KOPT-K1 (cell line): ENCODE data around the gene DAB2IP.
"Not testable (repeated sequence)": the region's sequence is repeated elsewhere in the genome, so short reads cannot be mapped to it uniquely, and the experiment has no call there.

Experiments used
- H3K27ac ChIP-seq: fragments of 200-600 bp; sonication (generic); 2 replicates; pipeline ENCODE4 v1.5.1; 2016; ENCODE audit warnings: antibody characterized with exemption, mild to moderate bottlenecking, low read depth, low read length; ENCODE audit not compliant: poor library complexity, severe bottlenecking
- H3K36me3 ChIP-seq: fragments of 200-600 bp; sonication (generic); 2 replicates; pipeline ENCODE4 v1.5.1; 2017; ENCODE audit warnings: antibody characterized with exemption, mild to moderate bottlenecking, low read length, moderate library complexity; ENCODE audit not compliant: insufficient read depth
- H3K9me3 ChIP-seq: fragments of 200-600 bp; sonication (generic); 2 replicates; pipeline ENCODE4 v1.5.1; 2017; ENCODE audit warnings: antibody characterized with exemption, low read length, mild to moderate bottlenecking; ENCODE audit not compliant: insufficient read depth, poor library complexity, severe bottlenecking

Gene DAB2IP

DNA sequence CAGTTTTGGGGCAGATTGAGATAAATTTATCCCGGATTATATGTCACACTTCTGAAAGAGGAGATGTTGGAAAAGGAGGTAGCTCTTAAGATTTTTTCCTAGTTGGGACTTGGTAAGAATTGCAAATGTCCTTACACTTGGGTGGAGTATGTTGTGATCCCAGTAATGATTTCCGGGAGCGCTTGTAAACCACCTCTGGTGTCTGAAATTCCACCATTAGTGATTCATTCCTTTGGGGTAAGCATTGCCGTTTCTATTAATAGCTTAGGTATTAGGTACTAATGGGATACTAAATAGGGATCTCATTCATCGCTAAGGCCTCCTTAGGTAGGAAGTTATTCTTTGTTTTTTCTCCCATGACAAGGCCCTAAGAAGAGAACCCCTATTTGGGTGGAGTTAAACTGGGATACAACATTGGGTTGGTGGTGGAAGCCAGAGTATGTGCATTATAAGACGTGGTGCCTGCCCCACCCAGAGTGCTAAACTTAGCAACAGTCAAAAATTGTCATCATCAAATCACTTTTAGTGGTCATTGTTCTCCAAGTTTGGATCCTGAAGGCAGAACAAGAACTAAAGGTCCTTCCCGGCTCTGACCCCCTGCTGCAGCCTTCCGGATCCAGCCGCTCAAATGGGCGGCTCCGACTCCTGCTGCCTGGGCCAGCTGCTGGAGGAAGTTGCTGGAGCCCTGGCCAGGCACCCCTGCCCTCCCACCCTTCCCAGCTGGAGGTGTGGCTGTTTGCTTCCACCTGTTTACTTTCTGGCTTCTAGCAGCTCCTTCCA lies 31.7 kb upstream of the DAB2IP start:
- no peak overlapping the region for H3K27ac ChIP-seq
- H3K36me3 ChIP-seq = no peaks in the 10 kb centered on the region
- no peaks in the 10 kb centered on the region for H3K9me3 ChIP-seq

DNA sequence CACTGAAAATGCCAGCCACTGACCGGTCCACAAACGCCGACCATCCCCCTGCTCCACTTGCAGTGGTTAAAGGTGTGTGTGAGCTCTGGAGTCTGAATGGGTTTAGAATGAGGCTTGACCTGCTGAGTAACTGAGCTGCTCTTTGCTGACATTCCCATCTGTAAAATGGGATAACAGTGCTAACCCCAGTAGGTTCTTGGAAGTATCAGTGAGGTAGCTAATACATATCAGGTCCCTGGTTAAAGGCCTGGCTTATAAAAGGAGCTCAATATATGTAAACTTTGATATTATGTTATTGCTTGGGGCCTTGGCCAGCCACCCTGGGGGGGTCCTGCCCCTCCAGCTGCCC lies 31.1 kb upstream of the DAB2IP start:
- Histone ChIP-seq H3K9me3 (no peaks in the 10 kb centered on the region), H3K27ac (no peak overlapping the region), H3K36me3 (no peaks in the 10 kb centered on the region)

DNA sequence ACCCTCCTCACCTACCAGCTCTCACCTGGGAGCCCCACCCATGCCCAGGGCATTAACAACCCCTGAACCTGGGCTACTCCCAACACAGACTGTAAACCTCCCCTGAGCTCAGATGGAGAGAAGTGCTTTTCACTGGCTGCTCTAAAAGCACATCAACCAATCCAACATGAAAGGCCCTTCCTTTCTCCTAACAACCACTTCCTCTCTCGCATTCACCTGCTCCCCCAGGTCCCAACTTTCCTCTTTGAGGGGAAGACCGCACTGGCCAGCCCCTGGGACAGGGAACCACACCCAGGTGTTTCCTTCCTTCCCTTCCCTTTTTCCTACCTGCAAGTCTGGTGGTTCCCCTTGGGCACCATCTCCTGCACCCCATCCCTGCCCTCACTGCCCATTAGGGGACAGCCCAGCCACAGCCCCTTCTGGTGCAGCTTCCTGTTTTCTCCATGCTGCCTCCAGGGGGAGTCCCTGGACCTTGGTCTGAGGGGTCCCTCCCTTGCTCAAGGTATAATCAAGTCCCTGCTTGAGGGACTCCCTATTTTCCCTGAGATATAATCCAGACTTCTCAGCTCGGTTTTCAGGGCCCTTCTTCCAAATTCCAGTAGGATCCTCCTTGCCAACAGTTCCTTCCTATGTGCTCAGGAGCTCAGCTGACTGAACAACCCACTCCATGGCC lies 30.5 kb upstream of the DAB2IP start:
- Histone ChIP-seq H3K36me3 (no peaks in the 10 kb centered on the region), H3K9me3 (no peaks in the 10 kb centered on the region), H3K27ac (no peak overlapping the region)

DNA sequence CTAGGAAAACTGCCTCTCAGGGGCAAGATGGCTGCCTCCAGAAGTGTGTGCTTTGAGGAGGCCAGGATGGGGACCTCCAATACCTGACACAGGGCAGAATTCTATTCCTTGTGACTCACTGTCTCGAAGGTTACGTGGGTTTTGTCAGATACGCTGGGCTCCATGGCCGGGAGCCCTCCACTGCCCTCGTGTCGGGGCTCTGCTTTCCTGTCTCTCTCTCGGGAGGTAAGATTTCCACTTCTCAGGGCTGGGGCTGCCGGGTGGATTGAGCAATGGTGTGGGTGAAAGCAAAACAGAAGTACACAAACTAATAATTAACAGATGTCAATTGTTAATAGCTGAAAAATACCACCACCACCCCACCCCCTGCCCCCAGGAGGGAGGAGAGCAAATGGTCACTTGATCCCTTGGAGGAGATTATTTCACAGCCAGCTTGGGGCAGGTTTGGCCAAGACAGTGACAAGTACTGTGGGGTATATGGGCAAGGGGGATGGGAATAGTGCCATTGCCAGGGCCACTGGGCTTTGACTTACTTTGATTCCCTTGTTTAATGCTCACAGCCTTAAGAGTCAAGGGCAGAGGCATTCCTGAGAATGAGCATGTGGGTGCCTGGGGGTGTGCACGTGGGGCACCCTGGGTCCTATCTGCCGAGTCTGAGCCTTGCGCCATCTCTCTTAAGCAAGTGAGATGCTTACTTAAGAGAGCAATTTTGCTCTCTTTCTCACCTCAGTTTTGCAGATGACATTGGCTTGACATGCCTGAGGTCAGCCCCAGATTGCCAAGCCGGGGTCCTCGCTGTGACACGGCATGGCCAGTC lies 28.8 kb upstream of the DAB2IP start:
- H3K9me3 ChIP-seq = no peaks in the 10 kb centered on the region
- H3K36me3 ChIP-seq = no peaks in the 10 kb centered on the region
- no peak overlapping the region for H3K27ac ChIP-seq

DNA sequence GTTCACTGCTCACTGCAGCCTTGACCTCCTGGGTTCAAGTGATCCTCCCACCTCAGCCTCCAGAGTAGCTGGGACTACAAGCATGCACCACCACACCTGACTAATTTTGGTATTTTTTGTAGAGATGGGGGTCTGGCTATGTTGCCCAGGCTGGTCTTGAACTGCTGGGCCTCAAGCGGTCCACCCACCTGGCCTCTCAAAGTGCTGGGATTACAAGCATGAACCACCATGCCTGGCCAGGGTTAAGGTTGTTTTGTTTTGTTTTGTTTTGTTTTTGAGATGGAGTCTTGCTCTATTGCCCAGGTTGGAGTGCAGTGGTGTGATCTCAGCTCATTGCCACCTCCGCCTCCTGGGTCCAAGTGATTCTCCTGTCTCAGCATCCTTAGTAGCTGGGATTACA lies 28.0 kb upstream of the DAB2IP start:
- not testable (repeated sequence) for H3K9me3 ChIP-seq, H3K36me3 ChIP-seq, H3K27ac ChIP-seq

DNA sequence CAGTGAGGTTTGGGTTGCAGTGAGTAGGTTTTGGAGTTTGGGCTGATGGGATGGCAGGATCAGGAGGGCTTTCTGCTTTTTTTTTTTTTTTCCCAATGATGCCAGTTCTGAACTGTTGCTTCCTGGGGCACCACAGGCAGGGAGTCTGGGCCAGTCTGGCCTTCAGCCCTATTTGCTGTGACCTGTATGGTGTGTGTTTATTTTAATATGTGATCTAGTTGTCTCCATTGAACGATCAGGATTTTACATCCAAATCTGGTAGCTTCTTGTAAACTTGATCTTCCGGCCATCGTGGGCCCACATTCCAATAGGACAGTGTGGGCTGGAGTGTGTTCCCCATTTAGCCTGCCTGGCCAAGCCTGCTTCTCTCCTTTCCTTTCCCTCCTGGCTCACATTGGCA lies 25.8 kb upstream of the DAB2IP start:
- H3K36me3 ChIP-seq = no peaks in the 10 kb centered on the region
- H3K9me3 ChIP-seq = no peaks in the 10 kb centered on the region
- H3K27ac ChIP-seq = no peak overlapping the region

DNA sequence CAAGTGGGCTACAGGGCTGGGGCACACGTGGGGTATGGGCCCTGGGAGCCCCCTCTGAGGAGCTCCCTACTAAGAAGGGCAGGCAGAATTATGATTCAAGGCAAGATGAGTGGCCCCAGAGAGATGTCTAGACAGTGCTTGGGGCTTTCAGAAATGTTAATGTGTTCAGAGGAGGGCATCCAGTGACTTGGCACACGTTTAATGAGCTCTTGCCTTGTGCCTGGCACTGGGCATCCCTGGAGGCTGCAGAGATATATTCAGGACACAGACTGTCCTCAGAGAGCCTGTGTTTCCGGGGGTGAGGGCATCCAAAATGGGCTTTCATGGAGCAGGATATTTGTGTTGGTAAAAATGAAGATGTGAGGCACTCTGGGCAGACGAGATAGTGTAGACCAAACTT lies 25.4 kb upstream of the DAB2IP start:
- H3K36me3 ChIP-seq = no peaks in the 10 kb centered on the region
- H3K9me3 ChIP-seq = no peaks in the 10 kb centered on the region
- H3K27ac ChIP-seq = no peak overlapping the region

DNA sequence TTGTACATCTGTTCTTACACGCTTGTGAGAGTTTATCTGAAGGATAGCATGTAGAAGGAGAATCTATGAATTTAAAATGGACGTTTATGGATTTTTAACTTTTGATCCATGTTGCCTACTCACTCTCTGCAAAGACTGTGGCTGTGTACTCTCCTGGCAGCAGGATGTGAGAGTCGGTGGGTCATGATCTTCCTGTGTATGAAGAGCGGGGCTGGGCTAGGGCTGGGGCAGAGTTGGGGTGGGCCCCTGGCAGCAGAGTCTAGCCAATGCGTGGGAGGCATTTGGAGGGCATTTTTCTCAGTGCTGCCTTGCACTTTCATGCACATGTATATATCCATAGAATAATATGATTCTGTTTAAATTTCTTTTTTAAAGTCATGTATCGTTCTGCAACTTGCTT lies 24.0 kb upstream of the DAB2IP start:
- no peaks in the 10 kb centered on the region for H3K36me3 ChIP-seq
- H3K27ac ChIP-seq = no peak overlapping the region
- no peaks in the 10 kb centered on the region for H3K9me3 ChIP-seq

DNA sequence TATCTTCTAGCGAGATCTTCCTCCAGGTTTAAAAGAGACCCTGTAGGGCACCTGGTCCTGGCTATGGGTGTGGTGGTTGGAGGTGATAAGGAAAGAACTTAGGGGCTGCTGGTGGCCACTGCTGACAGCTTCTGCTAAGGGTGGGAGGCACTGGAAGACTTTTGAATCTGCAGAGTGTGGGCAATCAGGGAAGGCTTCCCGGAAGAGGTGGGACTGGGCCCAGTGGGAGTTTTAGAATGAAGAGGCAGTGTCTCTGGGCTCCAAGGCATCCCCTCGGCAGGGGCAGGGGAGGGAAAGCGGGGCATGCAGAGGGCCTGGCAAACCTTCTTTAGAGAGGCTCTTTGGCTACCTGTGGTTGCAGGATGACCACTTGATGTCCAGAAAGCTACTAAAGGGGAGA lies 23.0 kb upstream of the DAB2IP start:
- Histone ChIP-seq H3K27ac (no peak overlapping the region), H3K9me3 (no peaks in the 10 kb centered on the region)

DNA sequence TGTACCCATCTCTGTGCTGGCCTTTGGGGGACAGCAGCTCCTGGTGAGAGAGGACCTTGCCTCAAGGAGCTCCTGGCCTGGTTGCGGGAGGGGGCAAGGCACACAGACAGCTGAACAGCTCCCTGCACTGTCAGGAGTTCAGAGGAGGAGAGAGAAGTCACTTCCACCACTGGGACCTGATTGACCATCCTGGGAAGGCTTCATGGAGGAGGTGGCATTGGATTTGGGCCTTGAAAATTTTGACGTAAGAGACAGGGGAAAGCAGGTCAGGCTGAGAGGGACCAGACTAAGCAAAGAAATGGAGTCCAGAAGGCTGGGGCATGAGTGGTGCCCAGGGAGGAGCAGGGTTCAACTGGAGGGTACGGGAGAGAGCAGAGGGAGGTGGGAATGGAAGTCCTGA lies 20.3 kb upstream of the DAB2IP start:
- H3K36me3 ChIP-seq = no peaks in the 10 kb centered on the region
- H3K9me3 ChIP-seq = no peaks in the 10 kb centered on the region
- no peak overlapping the region for H3K27ac ChIP-seq

More for the DNA sequence above, 23.0 kb upstream of the DAB2IP start:
- H3K36me3 ChIP-seq = no peaks in the 10 kb centered on the region

DNA sequence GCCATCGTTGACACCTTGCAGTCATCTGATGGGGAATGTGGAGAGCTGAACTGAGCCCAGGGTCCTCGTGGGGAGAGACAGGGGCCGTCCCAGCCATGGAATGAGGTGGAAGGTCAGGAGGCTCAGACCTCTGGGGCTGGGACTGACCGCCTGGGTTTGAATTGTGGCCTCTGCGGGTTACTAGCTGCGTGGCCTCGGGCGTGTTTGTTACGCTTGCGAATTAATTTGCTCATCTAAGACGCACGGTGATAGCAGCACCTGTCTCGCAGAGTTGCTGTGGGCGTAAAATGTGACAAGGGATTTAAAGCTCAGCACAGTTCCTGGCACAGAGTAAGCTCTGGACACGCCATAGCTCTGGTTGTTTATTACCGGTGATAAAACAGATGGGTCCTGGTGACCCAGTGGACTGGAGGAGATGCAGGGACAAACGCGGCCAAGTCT lies 19.4 kb upstream of the DAB2IP start:
- no peaks in the 10 kb centered on the region for H3K9me3 ChIP-seq
- H3K27ac ChIP-seq = no peak overlapping the region
- no peaks in the 10 kb centered on the region for H3K36me3 ChIP-seq

DNA sequence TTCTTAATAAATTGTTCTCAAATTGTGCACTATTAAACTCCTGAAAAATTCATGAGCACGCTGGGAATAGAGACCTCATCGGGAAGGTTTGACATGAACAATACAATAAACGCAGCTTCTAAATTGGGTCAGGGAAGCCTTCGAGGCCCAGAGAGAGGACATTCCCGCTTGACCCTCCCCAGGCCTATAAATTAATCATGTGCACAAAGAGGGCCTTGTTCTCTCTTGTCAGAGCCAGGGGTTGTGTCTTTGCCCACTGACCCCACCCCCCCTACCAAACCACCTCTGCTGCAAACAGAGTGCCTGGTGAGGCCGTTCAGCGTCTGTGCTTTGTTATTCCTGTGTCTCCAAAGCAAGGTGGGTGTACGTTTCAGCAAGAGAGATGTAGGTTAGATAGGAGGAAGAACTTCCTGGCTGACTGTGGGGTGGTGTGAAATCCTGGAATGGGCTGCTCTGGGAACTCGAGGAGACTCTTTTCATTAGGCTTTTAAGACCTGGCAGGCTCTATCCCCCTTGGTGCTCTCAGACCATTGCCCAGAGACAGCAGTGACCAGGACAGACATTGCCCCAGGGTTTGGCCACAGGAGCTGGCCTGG lies 18.2 kb upstream of the DAB2IP start:
- Histone ChIP-seq H3K27ac (no peak overlapping the region), H3K9me3 (no peaks in the 10 kb centered on the region), H3K36me3 (no peaks in the 10 kb centered on the region)

DNA sequence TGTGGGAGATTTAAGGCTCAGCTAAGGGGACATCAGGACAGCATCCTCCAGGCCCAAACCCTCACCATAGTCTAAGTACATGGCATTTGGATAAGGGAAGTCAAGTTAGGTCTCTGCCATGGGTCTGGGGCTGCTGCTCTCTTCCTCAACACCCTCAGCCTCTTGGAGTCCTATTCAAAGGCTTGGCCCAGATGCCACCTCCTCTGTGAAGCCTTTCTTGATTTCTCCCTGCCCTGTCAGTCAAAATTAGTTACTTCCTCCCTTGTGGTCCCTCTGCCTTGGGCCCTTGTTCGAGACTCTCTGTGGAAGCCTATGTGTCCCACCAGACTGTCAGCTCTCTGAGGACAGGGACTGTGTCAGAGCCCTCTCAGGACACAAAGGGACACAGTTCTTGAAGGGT lies 17.7 kb upstream of the DAB2IP start:
- Histone ChIP-seq H3K27ac (no peak overlapping the region), H3K9me3 (no peaks in the 10 kb centered on the region), H3K36me3 (no peaks in the 10 kb centered on the region)

DNA sequence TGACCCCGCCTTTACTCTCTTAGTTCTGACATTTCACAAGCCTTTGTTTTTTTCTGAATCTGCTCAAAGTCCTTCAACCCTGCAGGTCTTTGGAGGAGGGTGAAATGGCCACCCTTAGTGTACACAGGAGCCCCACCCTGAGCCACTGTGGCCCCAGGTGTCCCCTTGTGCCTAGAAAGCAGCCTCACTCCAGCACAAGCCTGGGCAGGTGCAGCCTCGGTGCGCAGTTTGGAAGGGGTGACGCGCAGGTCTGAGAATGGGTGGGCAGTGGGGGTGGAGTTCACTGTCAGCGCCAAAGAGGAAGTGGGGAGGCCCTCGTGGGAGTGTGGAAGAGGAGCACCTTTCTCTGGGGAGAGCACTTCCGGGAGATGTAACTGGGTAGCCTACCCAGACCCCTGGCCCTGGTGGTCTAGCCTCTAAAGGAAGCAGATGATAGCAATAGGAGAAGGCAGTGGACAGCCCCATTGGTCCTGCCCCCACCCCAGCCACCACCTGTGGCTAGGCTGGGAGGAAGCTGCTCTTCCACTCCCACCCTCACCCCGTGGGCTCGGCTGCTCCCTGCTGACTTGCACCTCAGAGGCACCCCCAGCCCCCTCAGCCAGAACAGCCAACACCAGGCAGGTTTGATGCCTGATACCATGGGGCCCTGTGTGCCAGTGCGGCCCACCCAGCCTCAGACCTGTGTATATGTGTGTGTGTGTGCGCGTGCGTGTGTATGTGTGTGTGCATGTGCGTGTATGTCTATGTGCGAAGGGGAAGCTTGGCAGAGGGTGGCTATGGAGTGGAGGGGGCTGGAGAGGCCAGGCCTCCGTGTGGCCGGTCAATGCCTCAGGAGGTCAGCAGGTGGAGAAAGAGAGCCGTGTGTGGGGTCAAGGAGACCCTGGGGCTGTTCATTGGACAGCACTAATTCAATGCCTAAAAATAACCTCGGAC lies 16.8 kb upstream of the DAB2IP start:
- Histone ChIP-seq H3K9me3 (no peaks in the 10 kb centered on the region), H3K36me3 (no peaks in the 10 kb centered on the region), H3K27ac (no peak overlapping the region)
